ENCODE results near the gene COL5A1. TPM values are rescaled to one million over a fixed set of nuclear protein-coding genes. Genes with fewer than 3 reads are reported as not detected.
A peak's percentile ranks its signal among the peaks of the same experiment; 100 is the strongest.

Gene COL5A1
- total and polyA plus RNA-seq, 11 donors, result 7.6 to 91.3 (median 13.4) TPM

- peak in 1 of 4 donors; percentile 49 for ATAC-seq
- intact Hi-C loops (cut with DNase I), result no loop called here
- H3K4me1 ChIP-seq, result peaks cover 0 to 8% (median 0%) of the 10 kb centered on the region in 12 donors
Measured at GRCh38 chr9:134618163-134618832, 23.3 kb upstream of the COL5A1 start.

GRCh38 chr9:134618833-134619447 lies 22.7 kb upstream of the COL5A1 start:
- H3K4me3 ChIP-seq, result no peak overlapping the region
- ATAC-seq, result no peak
- peak in 1 of 5 donors; percentile 23 for DNase-seq
- H3K27ac ChIP-seq, result no peak overlapping the region
- WGBS, 4 donors, result 89 to 93% (median 90%) methylated on average over 11 to 13 of the region's 13 CpGs
- intact Hi-C loops (cut with DNase I), result no loop called here
- peaks cover 0 to 24% (median 0%) of the 10 kb centered on the region in 9 donors for H3K27me3 ChIP-seq
- H3K4me1 ChIP-seq, result peaks cover 0 to 8% (median 0%) of the 10 kb centered on the region in 12 donors
- no peak for TF ChIP-seq CTCF (IDR thresholded peaks at IDR 0.05)
- TF ChIP-seq POLR2A (IDR thresholded peaks at IDR 0.05), result no peak
- H3K36me3 ChIP-seq, result no peaks in the 10 kb centered on the region
- peaks cover 0 to 5% (median 0%) of the 10 kb centered on the region in 12 donors for H3K9me3 ChIP-seq

More at GRCh38 chr9:134618163-134618832, 23.3 kb upstream of the COL5A1 start:
- Histone ChIP-seq H3K27me3 (peaks cover 0 to 18% (median 0%) of the 10 kb centered on the region in 9 donors), H3K36me3 (no peaks in the 10 kb centered on the region), H3K27ac (no peak overlapping the region), H3K4me3 (no peak overlapping the region), H3K9me3 (peaks cover 0 to 8% (median 0%) of the 10 kb centered on the region in 12 donors)
- WGBS, 4 donors, result 51 to 67% (median 58%) methylated on average over 18 of the region's 18 CpGs
- peak in 4 of 5 donors; percentile 6 to 62 (median 34) for DNase-seq
- TF ChIP-seq POLR2A (IDR thresholded peaks at IDR 0.05) (no peak), CTCF (IDR thresholded peaks at IDR 0.05) (no peak)

DNA sequence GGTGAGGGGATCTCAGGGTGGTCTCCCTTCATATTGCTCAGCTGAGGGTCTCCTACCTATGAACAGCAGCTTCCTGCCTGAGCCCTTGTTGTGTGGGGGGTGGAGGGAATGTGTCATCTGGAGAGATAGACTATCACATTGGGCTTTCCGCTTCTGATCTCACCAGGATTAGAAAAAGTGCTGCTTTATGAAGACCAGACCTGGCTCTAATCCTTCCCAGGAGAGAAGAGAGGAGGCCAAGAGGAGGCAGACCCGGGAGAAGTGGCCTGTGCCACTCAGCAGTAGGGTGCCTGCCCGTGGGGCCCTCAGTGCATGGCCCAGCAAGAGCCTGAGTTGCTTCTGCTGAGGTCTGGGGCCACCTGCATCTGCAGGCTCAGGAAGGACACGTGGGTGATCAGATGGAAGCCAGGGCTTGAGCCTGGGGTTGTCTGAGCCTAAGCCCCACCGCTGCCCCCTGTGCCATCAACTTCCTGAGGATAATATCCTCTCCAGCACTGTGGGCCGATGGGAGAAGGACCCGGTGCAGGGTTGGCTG lies 22.1 kb upstream of the COL5A1 start:
- WGBS, 4 donors, result 84 to 87% (median 85%) methylated on average over 4 to 7 of the region's 7 CpGs
- peaks cover 0 to 27% (median 0%) of the 10 kb centered on the region in 9 donors for H3K27me3 ChIP-seq
- H3K9me3 ChIP-seq, result peaks cover 0 to 3% (median 0%) of the 10 kb centered on the region in 12 donors
- DNase-seq, result peak in 1 of 5 donors; percentile 26
- H3K4me3 ChIP-seq, result no peak overlapping the region
- ATAC-seq, result no peak
- no peak overlapping the region for H3K27ac ChIP-seq
- no peak for TF ChIP-seq POLR2A (IDR thresholded peaks at IDR 0.05)
- intact Hi-C loops (cut with DNase I), result no loop called here
- peaks cover 0 to 8% (median 0%) of the 10 kb centered on the region in 12 donors for H3K4me1 ChIP-seq
- H3K36me3 ChIP-seq, result no peaks in the 10 kb centered on the region

GRCh38 chr9:134619983-134620661 lies 21.5 kb upstream of the COL5A1 start:
- Histone ChIP-seq H3K9me3 (no peaks in the 10 kb centered on the region), H3K4me3 (no peak overlapping the region), H3K27me3 (peaks cover 0 to 27% (median 0%) of the 10 kb centered on the region in 9 donors), H3K36me3 (no peaks in the 10 kb centered on the region), H3K4me1 (peaks cover 0 to 8% (median 0%) of the 10 kb centered on the region in 12 donors), H3K27ac (no peak overlapping the region)
- DNase-seq, result peak in 3 of 5 donors; percentile 5 to 47 (median 11)
- intact Hi-C loops (cut with DNase I), result no loop called here
- TF ChIP-seq POLR2A (IDR thresholded peaks at IDR 0.05), result no peak
- TF ChIP-seq CTCF (IDR thresholded peaks at IDR 0.05), result no peak
- WGBS, 4 donors, result 90 to 95% (median 92%) methylated on average over 14 to 19 of the region's 19 CpGs
- ATAC-seq, result no peak

All from heart left ventricle (tissue), 16 donors.